HG02610 (cell line): ENCODE results near the gene IKZF3.
A peak's percentile ranks its signal among the peaks of the same experiment; 100 is the strongest.
"Not testable (repeated sequence)": the region's sequence is repeated elsewhere in the genome, so short reads cannot be mapped to it uniquely, and the experiment has no call there.

Source experiments
- ATAC-seq: cut with Tn5 transposase; IDR thresholded peaks from one replicate; pipeline ENCODE4 v1.9.1; 2021; ENCODE audit warnings: mild to moderate bottlenecking, moderate library complexity; ENCODE audit not compliant: unreplicated experiment

Gene IKZF3

DNA sequence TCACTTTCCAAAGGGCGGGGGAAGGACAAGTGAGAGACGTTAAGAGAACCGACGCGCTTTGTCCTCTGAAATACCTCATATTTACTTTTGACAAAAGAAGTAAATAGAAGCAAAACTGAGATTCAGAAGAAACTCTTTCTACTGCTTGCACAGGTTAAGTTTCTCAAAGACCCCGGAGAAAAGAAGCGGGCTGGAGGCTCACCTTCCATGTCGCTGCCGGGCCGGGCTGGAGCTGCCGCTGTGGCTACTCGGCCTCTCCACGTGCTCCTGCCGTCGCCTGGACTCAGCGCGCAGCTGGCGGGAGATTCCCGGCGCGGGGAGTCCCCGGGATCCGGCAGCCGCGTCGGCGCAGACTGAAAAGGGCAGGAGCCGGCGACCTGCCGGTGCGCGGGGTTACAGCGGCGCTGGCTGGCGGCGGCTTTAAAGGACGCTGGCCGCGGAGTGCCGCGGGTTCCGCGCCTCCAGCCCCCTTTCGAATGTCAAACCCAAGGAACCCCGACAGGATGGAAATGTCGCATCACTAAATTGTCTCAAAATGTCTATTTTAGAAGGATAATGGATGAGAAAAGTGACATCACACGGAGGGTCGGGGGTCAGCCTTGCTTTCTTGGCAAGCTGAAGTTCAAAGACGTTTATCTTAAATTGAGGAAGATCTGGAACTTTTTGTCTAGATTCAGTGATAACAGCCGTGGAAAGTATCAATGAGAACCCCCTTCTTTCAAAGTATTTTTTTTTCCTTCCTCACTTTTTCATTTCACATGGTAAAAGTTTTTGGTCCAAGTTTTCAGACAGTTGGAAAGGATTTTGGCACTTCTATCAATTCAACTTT, at the start of gene IKZF3:
Gene IKZF3, minus strand, starts transcription at position 395 of the 829 bp plus-strand sequence. Its CDS starts 186 bp downstream, at position 209.
- ATAC-seq = no peak

DNA sequence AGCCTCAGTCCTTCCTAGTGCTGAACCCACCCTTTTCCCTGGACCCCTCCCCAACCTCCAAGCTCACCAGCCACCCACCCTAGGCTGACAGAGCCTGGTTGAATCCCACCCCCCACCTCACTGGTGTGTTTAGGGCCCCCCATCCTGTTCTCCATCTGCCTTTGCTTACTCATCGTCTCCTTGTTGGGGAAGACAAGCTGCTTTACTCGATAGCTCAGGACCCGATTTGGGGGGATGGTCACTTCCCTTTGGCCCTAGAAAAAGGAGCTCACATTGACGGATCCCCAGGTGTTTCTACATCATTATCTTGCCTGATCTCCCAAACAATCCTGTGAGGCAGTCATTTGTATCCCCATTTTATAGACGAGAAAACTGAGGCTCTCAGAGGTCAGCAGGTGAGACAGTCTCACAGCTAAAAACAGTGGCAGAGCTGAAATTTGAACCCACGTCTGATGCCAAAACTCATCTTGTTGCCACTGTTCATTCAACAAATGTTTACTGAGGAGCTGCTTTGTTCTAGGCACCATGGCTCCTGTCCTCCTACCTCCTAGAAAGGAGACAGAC, 44.8 kb upstream of the IKZF3 start:
- ATAC-seq = no peak

DNA sequence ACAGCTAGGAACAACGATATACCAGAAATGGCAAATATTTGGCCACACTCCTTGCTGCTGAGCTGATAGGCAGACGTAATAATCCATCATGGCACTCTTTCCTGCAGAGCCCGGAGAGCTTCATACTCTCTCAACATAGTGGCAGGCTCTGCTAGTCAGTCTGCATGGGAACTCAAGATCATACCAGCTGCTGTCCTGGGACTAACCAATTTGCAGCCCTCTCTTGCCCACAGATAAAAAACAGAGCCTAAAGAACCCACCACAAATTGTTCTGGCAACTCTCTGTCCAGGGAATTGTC, 40.8 kb upstream of the IKZF3 start:
- no peak for ATAC-seq

DNA sequence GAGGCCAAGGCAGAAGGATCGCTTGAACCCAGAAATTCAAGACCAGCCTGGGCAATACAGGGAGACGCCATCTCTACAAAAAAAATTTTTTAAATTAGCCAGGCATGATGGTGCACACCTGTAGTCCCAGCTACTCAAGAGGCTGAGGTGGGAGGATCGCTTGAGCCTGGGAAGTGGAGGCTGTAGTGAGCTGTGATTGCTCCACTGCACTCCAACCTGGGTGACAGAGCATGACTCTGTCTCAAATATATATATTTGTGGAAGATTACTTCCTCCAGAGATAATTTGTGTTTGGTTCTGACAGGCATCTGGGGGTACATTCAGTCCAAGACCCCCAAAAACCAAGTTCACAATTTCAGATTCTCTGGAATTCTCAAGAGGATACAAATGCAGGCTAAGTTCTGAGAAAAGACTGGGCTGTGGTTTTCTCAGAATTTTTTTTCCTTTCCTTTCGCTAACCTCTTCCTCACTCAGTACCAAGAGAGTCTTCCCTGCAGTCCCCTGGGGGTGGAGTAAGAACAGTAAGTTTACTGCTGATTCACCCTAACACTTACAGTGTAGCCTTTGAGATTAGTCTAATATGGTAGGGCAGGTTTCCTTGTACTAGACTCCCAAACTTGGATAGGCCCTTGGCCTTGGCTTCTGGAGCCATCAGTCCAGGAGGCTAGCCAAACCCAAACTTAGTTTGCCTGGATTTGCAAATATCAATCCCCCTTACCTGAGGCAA, 39.2 kb upstream of the IKZF3 start:
- ATAC-seq = no peak

DNA sequence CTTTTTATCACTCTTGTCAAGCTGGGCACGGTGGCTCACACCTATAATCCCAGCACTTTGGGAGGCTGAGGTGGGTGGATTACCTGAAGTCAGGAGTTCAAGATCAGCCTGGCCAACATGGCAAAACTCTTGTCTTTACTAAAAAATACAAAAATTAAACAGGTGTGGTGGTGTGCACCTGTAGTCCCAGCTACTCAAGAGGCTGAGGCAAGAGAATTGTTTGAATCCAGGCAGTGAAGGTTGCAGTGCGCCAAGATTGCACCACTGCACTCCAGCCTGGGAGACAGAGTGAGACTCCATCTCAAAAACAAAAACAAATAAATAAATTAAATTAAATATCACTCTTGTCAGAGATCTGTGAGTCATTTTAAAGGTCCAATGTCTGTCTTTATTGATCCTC, 37.9 kb upstream of the IKZF3 start:
- not testable (repeated sequence) for ATAC-seq

DNA sequence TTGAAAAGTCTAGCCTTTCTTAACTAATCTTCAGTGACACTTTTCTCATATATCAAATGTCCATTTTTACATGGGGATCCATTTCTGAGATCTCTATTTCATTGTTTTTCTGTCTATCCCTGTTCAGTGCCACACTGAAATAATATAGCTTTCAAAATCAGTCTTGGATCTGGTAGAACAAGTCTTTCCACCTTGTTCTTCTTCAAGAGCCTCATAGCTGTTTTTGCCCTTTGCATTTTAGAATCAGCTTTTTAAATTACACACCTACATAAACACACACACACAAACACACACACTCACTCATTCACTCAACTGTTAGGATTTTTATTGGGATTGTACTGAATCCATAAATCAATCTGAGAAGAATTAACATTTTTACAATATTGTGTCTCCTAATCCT, 35.1 kb upstream of the IKZF3 start:
- ATAC-seq = no peak

DNA sequence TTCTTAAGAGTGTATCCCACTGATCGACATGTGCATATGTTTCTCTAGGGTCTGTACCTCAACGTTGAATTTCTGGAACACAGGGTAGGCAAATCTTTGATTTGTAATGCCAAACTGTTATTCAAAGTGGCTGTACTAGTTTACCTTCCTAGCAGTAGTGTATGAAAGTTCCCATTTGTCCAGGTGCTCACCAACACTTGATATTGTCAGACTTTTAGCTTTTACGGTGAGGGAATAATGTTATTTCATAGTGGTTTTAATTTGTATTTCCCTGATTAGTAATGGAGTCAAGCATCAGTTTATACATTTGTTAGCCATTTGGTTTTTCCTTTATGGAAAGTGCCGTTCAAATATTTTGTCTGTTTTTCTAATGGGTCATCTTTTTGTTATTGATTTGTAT, 34.0 kb upstream of the IKZF3 start:
- no peak for ATAC-seq

DNA sequence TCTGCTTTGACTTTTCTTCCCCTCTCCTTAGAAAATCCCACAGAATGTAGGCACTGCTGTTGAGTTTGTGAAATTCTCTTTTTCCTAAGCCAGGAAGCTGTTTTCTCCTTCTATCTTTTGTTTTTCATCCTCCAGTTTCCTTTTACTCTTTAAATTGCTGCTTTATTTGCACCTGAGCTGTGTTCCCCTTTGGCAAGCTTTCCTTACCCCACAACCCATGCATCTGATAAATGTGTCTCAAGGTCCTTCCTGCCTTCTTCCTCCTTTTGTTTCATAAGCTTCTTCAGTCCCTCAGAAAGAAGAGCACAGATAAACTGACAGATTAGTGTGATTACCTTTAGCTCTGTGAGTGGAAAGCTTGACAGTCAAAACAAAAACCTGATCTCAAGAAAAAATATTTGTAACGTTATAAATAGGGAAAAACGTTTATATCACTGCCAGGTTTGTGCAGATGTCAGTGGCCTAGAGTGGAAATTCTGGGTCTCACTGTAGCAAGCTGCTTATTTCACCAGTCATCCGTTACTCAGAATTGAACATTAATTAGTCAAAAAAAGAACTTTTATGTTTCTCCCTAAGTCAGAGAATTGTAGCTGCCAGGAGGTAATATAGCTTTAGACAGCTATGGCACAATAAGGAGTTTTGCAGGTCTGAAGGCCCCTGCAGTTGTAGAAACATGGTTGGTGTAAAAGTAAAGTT, 30.7 kb upstream of the IKZF3 start:
- no peak for ATAC-seq

DNA sequence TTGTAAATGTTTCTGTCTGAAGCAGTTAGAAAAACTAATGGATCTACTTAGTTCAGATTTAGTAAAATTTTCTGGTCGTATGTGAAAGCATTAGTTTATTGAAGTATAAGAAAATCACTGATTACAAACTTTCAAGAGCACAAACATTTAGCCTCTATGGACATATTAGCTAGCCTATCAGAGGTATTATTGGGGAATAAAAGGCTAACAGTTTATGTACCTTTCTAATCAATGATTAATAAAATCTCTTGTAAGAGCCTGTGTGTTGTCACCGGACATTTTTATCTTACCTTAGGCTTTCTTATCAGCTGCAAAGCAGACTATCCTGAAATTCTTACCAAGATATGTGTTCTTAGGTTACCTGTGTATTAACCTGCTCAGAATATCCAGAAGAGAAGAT, 25.1 kb upstream of the IKZF3 start:
- no peak for ATAC-seq

DNA sequence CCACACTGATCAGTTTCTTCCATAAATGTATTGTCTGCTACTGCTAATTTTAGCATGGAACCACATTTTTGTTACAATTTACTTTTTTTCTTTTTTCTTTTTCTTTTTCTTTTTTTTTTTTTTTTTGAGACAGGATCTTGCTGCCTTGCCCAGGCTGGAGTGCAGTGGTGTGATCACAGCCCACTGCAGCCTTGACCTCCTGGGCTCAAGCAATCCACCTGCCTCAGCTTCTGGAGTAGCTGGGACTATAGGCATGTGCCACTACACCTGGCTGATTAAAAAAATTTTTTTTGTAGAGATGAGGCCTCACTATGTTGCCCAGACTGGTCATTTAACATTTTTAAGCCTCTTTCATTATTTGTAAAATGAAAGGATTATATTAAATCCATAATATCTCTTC, 23.0 kb upstream of the IKZF3 start:
- ATAC-seq = no peak

DNA sequence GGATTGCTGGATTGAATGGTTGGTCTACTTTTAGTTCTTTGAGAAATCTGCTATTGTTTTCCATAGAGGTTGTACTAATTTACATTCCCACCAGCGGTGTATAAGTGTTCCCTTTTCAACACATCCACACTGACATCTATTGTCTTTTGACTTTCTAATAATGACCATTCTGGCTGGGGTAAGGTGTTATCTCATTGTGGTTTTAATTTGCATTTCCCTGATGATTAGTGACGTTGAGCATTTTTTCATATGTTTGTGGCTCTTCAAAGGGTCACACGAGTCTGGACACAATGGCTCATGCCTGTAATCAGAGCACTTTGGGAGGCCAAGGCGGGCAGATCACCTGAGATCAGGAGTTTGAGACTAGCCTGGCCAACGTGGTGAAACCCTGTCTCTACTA, 22.0 kb upstream of the IKZF3 start:
- ATAC-seq = not testable (repeated sequence)

DNA sequence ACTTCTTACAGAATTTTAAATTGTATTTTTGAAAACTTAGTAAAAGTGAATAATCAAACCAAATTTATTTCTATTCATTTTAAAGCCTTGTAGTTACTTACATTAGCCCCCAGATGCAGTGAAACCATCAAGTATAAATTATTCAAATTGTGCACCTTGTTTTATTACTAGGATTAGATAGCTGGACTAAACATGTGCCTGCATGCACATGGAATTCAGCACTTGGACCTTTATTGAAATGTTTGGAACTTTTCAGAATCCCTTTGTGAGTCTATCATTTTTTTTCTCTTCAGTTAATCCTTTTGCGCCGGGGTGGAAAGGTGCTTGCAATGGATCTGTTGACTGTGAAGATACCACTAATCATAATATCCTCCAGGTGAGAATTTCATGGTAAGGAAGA, 8.6 kb upstream of the IKZF3 start:
- ATAC-seq = no peak

DNA sequence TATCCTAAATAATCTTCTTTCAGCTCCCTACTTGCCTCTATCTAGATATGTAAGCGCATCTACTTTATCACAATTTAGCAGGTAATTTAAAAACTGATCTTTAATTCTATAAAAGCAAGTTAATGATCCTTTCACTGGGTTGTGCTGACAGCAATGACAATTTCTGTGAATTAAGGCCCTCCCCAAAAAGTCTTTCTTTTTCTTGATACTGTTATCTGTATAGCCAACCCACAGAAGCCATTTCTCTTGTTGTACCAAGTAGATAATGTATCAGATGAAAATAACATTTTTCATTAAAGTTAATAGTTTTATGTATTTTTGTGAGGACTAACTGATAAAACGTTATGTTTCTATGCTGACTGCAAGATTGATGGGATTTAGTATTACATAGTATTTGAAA, 7.7 kb upstream of the IKZF3 start:
- ATAC-seq = no peak

DNA sequence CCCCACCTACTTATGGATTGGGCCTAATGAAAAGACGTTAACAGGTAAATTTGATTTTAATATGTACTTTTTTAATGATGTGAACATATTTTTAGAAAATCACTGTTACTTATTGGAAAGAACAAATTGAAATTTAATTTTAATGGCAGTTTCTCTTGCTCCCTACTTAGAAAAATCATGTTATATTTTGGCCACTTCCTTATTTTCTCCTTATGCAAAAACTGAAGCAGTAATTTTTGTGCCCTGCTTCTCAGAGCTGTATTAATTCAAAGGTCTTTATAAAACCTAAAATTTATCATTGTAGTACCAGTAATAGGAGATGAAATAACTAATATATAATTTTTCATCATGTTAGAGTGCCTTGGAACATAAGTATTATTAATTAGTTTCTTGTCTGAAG, 6.7 kb upstream of the IKZF3 start:
- ATAC-seq = no peak

DNA sequence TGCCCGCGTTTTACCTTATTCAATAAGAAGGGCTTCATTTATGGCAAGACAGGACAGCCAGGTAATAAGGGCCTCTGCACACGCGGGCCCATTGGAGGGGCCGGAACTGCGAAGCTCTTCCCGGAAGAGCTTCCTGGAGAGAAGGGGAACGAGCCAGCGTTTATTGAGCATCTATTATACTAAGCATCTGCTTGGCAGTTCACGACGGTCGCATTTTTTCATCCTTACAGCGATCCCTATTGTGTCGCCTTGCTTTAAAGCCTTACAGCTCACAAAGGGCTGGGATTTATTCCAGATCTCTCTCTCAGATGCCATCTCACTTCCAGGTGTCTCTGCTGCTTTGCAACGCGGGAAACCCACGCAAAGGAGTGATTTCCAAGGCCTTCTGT, 4.4 kb upstream of the IKZF3 start:
- ATAC-seq = no peak

DNA sequence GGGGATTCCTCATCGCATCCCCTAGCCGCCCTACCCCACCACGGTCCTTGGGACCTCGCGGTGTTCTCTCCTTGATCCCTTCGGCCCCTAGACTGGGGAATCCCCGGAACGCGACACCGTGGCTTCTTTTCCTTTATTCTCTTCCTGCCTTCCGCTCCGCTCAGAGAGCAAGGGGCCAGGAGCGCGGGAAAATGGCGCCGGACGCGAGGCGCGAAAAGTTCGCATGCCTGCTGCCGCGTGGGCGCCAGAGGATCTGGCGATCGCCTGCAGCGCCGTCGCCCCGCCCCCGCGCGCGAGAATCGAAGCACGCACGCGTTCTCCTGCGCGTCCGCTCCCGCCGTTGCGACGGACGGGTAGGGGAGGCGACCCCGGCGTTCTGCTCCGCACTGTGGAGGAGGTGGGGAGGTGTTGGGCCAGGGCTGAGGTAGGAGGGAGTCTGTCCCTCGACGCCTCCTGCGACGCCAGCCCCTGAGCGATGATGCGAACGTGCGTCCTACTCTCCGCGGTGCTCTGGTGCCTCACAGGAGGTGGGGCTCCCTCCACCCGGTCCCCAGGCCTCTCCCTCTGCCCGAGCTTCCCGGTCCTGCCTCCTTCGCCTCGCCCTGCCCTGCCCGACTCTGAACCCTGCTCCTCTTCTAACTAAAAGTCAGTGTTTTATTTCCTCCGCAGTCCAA, 3.9 kb upstream of the IKZF3 start, which contains the start of gene ZPBP2:
Gene ZPBP2, plus strand, starts transcription at position 323 of the 674 bp plus-strand sequence. Its CDS starts 153 bp downstream, at position 476.
- no peak for ATAC-seq

DNA sequence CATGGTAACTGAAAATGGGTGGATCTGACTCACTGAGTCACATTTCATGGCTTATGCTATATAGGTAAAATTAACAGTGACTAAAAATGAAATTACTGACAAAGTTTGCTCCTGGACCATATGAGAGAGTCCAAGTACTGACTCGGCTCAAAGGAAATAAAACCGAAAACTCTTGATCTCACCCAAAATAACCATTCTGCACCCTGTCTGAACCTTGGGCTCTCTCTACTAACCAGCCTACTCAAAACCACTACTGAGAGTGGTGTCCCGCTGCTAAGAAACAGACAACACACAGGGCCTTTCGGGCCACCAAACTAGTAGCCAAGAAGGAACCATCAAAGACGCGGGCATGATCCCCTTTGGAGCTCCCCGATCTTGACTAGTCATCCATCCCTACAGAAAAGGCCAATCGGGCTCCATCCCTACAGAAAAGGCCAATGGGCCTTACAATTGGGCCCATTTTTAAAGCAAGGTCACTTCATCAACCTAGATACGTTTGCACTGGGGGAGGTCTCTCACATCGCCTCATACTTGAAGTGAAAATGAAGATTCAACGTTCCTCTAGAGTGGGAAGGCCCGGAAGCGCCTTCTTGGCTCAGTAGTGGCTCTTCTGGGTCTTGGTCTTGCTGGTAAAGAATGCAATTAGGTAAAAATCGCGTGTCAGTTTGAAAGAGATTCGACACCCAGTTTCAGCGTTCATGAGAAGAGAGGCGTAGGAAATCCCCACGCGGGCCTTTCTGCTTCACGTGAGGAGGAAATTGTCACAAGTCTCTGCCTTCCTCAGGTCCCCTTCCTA, 3.2 kb upstream of the IKZF3 start:
- ATAC-seq = peak; percentile 57

DNA sequence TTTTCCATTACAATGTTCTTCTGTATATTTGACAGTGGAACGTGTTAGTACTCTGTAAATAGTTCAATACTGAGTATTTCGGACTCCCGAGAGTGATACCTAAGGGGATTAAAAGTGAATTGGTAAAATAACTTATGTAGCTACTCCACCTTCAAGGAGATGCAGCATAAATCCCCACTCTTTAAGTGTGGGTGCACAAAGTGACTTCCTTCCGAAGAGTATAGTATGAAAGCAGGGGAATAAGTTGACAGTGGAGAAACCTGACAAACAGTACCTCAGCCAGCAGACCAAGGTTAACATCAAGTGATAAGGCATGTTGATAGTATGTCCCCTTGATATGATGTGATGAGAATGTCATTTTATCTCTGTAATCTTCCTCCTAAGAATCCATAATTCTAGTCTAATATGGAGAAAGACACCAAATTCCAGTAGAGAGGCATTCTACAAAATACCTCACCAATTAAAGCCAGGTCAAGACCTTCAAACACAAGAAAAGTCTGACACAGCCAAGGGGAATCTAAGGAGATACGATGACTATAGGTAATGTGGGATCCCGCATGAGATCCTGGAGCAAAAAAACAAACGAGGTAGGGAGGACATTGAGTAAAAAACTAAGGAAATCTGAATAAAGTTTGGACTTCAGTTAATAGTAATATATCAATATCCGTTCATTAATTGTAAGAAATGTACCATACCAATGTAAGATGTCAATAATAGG, 2.1 kb upstream of the IKZF3 start:
- no peak for ATAC-seq

DNA sequence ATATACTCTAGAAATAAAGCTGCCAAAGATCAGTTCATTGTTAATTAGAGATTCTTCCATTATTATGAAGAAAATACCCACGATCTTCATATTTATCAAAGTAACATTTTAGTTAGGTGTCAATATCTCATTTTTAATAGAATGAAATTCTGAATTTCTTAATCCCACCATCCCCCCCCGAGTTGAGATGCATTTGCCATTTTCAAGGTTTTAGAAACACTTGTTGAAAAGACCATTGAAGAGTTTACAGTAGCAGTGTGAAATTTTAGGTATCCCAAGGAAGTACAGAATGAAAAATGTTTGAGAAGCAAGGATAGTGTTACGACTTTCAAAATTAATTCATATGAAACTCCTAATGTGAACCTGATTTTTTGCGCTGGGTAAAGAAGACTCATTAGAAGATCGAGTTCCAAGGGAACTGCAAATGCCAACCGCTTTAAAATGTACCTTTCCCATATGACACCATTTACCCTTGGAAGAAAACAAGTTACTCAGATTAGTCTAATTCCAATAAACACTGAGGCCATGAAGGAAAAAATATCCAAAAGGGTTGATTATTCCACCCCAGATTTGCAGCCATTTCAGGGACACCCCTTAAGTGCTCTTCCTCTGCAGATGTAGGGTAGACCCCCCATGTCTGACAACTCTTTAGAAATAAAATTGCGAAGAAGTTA, 731 bp downstream of the IKZF3 start:
- no peak for ATAC-seq
